G401 (cell line): Measurements from ENCODE around the gene BLOC1S5. TPM values are rescaled to one million over a fixed set of nuclear protein-coding genes. Genes with fewer than 3 reads are reported as not detected.

ENCODE experiments used
- DNase-seq: peaks from one replicate; pipeline ENCODE4 v3.0.0-alpha.2; 2015; ENCODE audit warnings: low spot score
- in situ Hi-C: cut with HindIII; loops from 2 replicates; pipeline ENCODE4 v1.10.0; 2016; ENCODE audit warnings: low sequenced_read_pairs, mixed read lengths
- total RNA-seq: library from RNA; depleted of rRNA; stranded (reverse); fragments of >200 nt; shearing (Covaris generic); gene quantifications from 2 replicates; pipeline ENCODE4 v1.2.3, GENCODE V29; 2014

BLOC1S5 gene
- total RNA-seq, 1 experiment from 2014 or later: 40.9 TPM

DNA sequence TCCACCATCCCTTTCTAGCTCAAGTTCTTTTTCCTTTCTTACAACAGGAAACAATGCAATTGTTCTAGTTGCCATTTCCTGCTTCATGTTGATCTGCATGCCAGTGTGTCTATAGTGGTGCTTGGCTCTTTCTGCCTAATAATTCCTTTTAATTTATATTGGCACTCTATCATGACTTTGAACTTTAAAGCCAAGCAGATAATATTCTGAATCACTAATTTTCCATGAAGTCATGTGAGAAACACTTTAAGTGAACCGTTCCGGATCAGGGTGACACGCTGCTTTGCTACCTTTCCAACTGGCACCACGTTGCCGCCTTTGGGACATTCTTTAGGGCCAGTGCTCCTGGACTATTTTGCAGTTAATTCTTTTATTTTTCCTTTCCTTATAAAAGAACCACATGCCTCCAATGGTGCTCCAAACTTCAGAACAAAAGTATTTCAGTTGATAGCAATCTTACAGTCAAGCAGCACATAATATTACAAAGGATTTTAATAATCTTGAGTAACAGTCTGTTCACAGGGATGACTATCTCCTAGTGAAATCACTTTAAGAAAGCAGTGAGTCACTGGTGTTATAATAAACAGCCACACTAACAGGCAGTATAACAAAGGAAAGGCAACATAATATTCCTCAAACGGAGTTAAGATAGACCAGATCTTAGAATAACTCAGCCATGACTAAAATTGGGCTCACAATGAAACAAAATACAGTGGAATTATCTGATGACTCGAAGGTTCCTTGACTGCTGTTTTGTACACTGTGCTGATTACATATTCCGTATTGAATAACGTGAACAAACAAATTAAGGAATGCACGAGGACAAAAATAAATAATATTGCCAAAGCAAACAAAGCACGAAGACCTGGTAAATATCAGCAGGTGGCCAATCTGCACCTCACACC is 19.0 kb upstream of the BLOC1S5 start:
- DNase-seq: no peak
- in situ Hi-C loops: no loop called here

GRCh38 chr6:8082572-8082953 is 18.4 kb upstream of the BLOC1S5 start:
- in situ Hi-C loops: no loop called here
- DNase-seq: no peak

DNA sequence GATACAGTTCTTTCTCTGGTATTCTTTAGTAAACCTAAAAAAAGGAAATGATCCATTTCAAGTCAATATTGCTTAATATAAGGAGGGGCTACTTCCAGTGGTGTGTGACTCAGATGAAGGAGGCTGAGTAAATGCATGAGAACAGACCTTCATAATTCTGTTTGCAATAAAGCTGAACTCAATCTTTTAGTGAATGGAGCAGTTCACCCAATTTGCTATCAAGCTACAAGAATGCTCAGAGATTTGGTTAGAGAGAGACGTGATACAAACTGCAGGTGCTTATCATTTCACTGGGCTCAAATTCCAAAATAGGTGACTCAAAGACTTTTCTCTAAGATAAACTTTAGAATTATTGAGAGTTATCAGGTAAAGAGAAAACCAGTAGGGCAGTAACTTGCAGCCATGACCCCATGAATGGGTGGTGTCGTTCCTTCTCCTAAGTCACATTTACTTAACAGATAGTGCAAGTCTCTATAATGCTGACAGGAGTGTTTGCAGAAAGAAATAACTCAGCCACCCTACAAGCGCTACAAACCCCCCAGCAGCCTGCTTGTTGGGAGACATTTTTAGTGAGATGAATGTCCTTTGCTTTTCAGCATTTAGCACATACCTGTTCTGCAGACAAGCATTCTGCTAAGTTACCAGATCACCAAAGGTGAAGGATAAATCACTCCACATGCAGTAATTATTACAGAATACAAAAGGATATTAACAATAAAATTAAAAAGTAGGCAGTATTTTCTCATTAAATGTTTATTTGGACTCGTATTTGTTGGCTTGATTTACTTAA is 16.4 kb upstream of the BLOC1S5 start:
- in situ Hi-C loops: no loop called here
- no peak for DNase-seq

DNA sequence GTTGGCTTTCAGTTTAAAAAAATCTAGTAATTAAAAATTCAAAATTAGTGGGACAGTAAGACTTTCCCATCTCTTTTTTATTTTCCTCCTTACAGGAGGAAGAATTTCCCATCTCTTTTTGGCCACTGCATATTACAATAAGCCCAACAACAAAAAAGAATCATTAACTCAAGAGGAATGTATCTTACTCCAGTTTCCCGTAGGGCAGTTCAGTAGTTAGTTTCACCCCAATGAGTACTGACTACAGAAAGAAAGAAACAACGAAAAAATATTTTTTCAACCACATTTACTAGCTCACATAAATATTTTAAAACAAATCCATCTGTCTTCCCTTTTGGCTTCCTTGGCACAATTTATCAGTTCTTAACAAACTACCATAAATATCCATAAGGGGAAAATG is 14.9 kb upstream of the BLOC1S5 start:
- in situ Hi-C loops: no loop called here
- DNase-seq: no peak

- no peak for DNase-seq
- in situ Hi-C loops: no loop called here
Measured at GRCh38 chr6:8077991-8078390, 13.8 kb upstream of the BLOC1S5 start.

DNA sequence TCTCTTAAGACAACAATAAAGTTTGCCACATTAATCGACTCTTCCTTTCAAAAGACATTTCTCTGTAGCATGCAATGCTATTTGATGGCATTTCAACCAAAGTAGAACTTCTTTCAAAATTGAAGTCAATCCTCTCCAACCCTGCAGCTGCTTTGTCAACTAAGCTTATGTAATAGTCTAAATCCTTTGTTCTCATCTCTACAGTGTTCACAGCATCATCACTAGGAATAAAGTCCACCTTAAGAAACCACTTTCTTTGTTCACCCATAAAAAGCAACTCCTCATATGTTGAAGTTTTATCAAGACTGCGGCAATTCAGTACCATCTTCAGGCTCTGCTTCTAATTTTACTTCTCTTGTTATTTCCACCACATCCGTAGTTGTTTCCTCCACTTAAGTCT is 11.5 kb upstream of the BLOC1S5 start:
- no peak for DNase-seq
- in situ Hi-C loops: no loop called here

- in situ Hi-C loops: no loop called here
- no peak for DNase-seq
Measured at GRCh38 chr6:8075185-8075584, 11.0 kb upstream of the BLOC1S5 start.

- in situ Hi-C loops: no loop called here
- DNase-seq: no peak
Measured at GRCh38 chr6:8074213-8074612, 10.0 kb upstream of the BLOC1S5 start.

DNA sequence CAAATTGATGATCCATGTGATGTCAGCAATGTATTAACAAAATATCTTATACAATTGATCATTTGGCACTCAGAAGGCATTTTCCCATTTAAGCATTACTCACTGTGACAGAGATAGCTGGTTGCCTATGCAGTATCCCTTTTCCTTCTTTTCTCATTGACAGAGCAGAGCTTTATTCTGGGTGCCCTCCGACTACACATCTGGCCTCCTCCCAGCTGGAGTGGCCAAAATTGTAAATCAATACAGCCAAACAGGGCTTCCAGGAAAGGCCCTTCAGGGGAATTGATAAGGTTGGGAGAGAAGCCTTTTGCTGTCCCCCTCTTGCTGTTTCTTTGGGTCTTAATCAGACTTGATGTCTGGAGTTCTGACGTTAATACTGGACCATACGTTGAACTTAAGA is 9.6 kb upstream of the BLOC1S5 start:
- no peak for DNase-seq
- in situ Hi-C loops: no loop called here

DNA sequence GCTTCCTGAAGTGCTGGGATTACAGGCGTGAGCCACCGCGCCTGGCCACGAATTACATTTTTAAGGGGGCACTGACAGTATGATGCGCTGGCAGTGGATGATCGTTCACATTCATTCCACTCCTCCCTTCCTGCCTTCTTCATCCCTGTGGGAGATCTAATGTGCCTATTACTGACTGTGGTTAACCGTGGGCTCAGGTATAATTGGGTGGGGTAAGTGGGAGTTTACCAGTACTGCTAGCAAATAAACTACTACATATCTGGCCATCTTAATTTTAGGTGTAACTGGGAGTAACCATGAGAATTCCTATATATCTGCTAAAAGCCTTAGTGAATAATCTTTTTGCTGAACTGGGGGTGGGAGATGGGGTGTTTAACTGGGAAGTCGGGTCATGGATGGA is 6.5 kb upstream of the BLOC1S5 start:
- DNase-seq: no peak
- in situ Hi-C loops: no loop called here

DNA sequence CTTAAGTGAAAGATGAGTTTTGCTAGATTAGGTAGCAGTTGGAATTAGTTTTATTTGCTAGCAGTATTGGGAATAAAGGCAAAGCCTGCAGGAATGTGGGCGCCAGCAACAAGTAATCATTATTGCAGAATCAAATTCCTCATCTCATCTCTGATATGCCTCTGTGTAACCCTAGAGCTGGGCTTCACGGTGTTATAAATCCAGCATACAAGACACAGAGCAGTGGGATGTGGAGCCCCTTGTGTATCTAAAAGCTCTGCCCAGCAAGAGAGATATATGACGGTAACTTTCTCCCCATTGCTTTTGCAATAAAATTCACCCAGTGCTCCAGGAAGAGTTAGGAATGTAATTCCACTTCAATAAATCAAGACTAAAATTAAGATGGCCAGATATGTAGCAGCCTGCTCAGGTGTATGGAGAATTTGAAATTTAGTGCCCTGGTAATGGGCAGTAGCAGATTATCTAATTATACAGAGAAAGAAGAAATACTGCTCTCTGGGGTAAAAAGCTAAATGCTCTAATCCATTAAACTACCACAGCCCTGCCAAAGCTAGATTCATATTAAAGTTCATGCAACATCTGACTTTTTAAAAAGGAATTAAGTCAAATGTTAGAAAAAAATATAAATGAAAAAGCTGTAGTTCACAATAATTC is 5.6 kb upstream of the BLOC1S5 start:
- in situ Hi-C loops: loop anchor here (5.0 kb wide), 1 partner anchor 48 kb away; no protein-coding TSS in a partner anchor
- no peak for DNase-seq

- in situ Hi-C loops: loop anchor here (5.0 kb wide), 1 partner anchor 48 kb away; no protein-coding TSS in a partner anchor
- DNase-seq: peak; percentile 24
Measured at GRCh38 chr6:8069151-8069550, 5.0 kb upstream of the BLOC1S5 start.

- in situ Hi-C loops: loop anchor here (5.0 kb wide), 1 partner anchor 51 kb away; no protein-coding TSS in a partner anchor
- no peak for DNase-seq
Measured at GRCh38 chr6:8066108-8066507, 1.9 kb upstream of the BLOC1S5 start.

GRCh38 chr6:8065519-8065911 is 1.3 kb upstream of the BLOC1S5 start:
- DNase-seq: no peak
- in situ Hi-C loops: loop anchor here (5.0 kb wide), 1 partner anchor 52 kb away; no protein-coding TSS in a partner anchor

DNA sequence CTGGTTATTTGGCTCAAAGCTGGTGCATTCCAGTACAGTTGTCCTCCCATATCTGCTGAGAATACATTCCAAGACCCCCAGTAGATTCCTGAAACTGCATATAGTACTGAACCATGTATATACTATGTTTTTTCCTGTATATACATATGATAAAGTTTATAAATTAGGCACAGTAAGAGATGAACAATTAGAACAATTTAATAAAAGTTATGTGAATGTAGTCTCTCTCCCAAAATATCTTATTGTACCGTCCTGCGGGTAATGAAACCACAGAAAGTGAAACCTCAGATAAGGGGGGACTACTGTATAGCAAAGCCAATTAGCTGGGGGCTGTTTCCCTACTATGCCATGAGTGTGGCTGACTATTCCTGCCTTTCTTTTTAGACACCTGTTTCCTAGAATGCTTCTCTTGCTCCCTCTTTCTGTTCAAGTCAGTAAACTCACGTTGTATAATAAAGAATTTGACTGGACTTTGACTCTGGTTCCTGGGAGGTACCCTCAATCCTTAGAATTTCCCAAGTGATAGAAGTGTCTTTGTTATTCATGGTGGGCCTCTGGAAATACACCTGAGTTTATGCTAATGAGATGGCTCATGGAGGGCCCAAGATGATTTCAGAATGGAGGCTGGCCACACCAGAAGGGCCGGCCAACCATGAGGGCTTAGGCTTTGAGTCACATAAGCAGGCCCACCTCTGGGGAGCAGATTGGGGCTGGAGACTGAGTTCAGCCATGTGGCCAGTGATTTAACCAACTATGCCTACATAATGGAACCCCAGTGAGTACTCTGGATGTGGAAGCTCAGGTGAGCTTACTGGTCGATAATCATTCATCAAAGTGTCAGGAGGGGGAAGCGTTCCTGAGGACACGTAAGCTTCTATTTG is 689 bp upstream of the BLOC1S5 start:
- DNase-seq: no peak
- in situ Hi-C loops: loop anchor here (5.0 kb wide), 1 partner anchor 52 kb away; no protein-coding TSS in a partner anchor

- DNase-seq: no peak
- in situ Hi-C loops: no loop called here
Measured at GRCh38 chr6:8061736-8062135, 2.5 kb downstream of the BLOC1S5 start.

DNA sequence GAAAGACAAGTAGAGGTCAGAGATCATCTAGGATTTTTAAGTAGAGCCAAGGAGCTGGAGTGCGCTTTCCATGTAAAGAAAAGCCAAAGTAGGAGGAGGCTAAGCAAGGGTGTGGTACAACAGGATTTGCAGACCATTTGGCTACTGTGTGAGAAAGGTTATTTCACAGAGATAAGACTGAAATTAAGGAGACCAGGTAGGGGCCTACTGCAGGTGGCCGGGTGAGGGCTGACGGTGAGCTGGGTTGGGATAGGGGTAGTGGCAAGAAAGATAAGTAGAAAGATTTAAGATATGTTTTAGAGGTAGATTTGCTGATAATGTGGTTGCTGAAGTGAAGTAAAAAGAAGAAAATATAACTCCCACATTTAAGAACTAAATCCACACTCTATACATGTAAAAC is 3.8 kb downstream of the BLOC1S5 start:
- in situ Hi-C loops: no loop called here

GRCh38 chr6:8059129-8059528 is 5.1 kb downstream of the BLOC1S5 start:
- in situ Hi-C loops: no loop called here
- DNase-seq: peak; percentile 34

More for the DNA sequence above, 3.8 kb downstream of the BLOC1S5 start:
- no peak for DNase-seq

GRCh38 chr6:8057793-8058192 is 6.4 kb downstream of the BLOC1S5 start:
- in situ Hi-C loops: no loop called here
- DNase-seq: no peak
